MV-4-11 (cell line): ENCODE results near the gene UBA5.

Source experiments
- DNase-seq: peaks from one replicate; lab custom pipeline; 2025; lab: John Stamatoyannopoulos, UW

Gene UBA5

GRCh38 chr3:132654190-132654589 lies 5.9 kb upstream of the UBA5 start:
- no peak for DNase-seq

DNA sequence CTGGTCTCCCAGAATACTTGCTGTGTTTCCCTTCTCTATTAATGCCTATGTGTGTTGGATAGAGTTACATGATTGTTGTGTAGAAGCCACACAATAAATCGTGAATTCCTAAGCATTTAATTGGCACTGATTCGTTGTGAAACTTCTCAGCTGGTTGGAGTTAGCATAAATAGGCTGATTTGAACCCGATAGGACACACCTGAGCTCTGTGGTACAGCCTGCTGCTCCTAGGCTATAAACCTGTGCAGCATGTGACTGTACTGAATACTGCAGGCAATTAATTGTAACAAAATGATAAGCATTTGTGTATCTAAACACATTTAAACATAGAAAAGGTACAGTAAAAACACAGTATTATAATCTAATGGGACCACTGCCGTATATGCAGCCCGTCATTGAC lies 5.4 kb upstream of the UBA5 start:
- no peak for DNase-seq

DNA sequence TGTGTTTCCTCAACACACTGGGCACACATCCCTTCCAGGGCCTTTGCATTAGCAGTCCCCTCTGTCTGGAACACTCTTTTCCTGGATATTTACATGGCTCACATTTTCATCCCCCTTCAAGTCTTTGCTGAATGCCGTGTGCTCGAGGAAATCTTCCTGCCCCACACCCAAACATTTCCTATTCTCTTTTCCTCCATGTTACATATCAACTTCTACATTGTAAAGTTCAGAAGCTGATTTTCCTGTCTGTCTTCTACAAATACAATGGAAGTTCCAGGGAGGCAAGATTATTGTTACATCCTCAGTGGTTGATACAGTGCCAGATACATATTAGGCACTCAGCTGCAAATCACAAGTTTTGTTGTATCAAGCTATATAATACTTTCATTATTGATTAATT lies 4.7 kb upstream of the UBA5 start:
- no peak for DNase-seq

DNA sequence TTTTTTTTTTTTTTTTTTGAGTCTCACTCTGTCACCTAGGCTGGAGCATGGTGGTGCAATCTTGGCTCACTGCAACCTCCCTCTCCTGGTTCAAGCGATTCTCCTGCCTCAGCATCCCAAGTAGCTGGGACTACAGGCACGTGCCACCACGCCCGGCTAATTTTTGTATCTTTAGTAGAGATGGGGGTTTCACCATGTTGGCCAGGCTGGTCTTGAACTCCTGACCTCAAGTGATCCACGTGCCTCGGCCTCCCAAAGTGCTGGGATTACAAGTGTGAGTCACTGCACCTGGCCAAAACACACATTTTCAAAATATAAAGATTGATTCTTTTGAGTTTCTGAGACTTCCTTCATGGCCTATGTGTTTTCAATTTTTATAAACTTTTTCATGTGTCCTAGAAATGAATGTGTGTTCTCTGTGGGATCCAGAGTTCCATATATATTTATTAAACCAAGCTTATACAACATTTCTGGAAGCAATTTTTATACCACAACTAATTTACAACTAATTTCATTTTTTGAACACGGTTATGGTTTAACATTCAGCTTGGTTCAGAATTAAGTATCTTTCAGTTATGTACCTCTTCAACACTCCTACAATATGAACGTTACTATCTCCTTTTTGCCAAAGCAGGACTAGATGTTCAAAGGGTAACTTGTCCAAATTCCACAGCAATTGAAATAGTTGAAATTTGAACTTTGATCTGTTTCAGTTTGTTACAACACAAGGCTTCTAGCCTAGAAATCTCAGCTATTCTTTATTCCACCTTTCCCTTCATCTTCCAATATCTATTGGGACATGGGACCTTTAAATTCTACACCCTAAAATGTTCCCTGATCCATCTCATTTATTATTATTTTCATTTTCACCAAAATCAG lies 2.0 kb upstream of the UBA5 start:
- no peak for DNase-seq

DNA sequence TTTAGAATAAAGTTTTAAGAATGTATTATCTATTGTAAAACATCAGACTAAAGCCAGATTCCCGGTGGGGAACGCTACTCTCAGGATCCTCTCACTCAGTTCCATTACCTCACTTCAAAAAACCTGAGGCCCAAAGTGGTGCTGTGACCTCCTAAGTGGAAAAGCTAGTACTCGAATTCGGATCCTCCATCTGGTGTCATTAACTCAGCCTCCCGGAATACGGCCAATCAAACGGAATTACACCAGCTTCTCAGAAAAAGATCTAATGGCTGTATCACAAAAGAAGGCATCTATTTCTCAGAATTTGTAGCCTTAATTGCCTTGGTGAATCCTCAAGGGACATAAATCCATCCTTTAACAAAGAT lies 1.1 kb upstream of the UBA5 start:
- no peak for DNase-seq

DNA sequence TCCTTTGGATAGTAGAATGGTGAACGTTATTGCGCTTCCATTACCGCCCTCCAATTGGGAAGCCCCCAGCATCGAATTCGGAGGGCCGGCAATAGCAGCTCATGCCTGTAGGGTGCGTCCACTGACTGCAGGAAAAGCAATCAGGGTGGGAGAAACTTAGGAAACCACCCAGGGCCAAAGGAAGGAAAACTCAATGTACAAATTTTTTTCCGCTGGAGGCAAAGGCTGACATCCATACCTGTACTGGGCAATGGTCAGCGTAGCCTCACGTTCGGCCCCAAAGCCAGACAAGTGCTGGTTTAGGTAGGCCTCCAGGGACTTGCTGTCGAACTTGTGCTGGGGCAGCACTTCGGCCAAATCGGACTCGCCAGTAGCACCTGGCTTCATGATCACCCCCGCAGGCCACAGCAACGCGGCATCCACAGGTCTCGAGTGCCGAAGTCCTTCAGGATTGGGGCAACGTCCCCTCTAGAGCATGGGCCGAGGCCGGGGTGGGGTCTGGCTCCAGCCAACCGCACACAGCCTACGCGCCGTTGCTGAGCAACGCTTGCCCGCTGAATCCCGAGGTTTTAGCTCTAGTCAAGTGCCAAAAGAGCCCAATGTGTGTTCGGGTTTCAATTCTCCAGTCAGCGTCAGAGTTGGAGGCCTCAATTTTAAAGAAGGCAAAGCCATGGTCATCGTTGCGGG lies 621 bp upstream of the UBA5 start, which contains the start of gene ACAD11:
Gene ACAD11 (minus strand): TSS at position 445 of the 687 bp plus-strand sequence. CDS start 58 bp downstream, at position 387.
- peak; percentile 60 for DNase-seq

DNA sequence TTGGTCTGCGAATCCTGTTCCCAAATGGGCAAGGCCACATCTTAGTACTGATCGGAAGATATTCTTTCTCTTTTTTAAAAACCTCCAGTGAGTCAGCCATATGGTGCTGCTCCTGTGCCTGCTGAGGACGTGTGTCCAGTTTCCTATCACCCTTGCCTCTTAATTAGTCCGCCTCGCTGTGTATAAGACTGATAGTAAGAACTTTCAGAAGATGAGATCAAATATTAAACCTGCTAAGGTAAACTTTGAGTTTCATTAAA lies 612 bp downstream of the UBA5 start:
- peak; percentile 29 for DNase-seq

GRCh38 chr3:132661101-132661500 lies 972 bp downstream of the UBA5 start:
- no peak for DNase-seq

GRCh38 chr3:132662212-132662611 lies 2.1 kb downstream of the UBA5 start:
- no peak for DNase-seq

DNA sequence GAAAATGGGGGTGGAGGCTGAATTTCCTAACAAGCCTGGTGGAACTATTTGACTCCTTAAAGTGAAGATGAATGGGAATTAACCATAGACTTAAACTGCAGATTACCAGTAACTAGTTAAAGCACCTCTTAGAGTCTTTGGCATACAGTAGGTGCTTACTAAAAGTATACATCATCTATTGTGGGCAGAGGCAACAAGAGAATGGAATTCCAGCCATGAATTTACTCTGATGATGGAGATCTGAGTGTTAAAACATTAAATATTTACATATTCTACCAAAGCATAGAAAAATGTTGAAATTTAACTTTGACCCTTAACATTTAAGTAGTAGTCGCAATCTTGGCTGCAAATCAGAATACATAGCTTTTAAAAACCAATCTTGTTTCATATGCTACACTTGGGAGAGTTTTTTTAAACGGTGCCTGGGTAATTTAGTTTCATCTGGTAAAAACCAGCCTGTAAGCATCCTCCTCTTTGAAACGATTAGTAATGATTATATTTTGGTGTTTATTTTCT lies 5.2 kb downstream of the UBA5 start:
- no peak for DNase-seq

DNA sequence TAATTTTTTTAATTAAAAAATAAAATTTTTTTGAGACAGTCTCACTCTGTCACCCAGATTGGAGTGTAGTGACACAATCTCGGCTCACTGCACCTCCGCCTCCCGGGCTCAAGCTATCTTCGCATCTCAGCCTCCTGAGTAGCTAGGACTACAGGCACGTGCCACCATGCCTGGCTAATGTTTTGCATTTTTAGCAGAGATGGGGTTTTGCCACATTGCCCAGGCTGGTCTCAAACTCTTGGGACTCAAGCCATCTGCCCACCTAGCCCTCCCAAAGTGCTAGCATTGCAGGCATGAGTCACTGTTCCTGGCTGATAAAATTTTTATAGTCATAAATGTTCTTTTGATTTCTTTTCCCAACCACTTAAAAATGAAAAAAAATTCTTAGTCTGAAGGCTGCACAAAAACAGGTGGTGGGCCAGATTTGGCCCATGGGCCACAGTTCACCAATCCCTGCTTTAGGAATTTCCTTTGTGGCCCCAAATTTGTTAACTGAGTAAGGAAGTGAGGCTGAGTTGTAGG lies 9.2 kb downstream of the UBA5 start:
- DNase-seq = no peak

DNA sequence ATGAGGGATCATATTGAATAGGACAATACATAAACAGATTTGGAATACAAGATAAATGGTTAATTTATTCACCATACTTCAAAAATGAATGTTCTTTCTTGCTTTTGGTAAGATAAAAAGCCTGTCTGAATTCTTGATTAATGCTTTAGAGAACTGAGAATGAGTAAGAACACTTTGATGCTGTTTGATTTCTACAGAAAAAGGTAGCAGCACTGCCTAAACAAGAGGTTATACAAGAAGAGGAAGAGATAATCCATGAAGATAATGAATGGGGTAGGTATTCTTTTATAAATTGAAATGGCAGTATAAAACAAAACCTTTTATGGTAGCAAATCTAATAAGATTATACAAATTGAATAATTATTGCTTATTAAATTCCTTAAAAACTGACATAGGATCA lies 15.3 kb downstream of the UBA5 start:
- no peak for DNase-seq

GRCh38 chr3:132679911-132680310 lies 19.8 kb downstream of the UBA5 start:
- DNase-seq = no peak

DNA sequence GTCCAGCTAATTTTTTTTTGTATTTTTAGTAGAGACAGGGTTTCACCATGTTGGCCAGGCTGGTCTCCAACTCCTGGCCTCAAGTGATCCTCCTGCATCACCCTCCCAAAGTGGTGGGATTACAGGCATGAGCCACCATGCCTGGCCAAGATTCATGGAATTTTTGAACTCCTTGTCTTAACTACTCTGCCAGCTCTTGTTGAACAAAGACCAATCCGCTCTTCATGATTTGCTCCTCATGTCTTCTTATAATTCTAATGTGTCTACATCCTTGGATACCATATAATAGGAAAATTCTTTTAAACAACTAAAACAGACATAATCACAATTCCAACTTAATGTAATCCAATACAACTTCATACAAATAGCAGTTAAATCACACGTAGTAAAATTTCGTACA lies 21.3 kb downstream of the UBA5 start:
- no peak for DNase-seq

- no peak for DNase-seq
Observed at GRCh38 chr3:132682201-132682600, 22.1 kb downstream of the UBA5 start.

DNA sequence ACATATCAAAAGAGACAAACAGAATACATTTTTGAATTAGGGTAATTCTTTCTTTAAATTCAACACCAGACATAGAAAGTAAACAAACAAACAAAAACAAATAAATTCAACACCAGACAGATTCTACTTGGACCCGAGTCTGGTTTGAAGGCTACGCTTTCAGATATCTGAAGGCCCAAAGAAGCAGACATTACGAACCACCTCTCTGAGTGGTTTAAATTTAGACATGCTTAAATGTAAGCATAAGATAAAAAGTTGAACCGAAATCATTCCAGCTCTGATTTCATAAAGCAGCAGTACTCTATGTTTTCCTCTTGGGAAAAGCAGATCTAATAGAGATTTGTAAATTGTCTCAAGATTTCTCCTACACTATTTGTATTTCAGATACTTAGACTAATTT lies 29.9 kb downstream of the UBA5 start:
- DNase-seq = no peak

DNA sequence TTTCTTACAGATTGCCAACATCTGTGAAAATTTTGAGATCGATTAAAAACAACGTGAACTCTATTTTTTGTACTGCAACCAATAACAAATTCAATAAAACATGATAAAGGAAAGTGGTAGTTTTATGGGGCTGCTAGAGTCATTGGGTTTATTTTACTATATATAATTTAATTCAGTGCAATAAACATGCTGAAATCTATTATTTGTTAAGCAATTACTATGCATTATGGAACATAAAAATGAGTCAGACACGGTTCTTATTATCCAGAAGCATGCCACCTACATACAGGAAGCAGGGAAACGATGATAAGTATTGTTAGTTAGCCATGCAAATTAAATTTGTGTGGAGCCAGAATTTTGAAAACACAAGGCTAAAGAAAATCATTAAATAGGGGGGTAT lies 34.9 kb downstream of the UBA5 start:
- no peak for DNase-seq

GRCh38 chr3:132695422-132695821 lies 35.3 kb downstream of the UBA5 start:
- no peak for DNase-seq

GRCh38 chr3:132703733-132704132 lies 43.6 kb downstream of the UBA5 start:
- DNase-seq = no peak

GRCh38 chr3:132709761-132710160 lies 49.6 kb downstream of the UBA5 start:
- DNase-seq = no peak

DNA sequence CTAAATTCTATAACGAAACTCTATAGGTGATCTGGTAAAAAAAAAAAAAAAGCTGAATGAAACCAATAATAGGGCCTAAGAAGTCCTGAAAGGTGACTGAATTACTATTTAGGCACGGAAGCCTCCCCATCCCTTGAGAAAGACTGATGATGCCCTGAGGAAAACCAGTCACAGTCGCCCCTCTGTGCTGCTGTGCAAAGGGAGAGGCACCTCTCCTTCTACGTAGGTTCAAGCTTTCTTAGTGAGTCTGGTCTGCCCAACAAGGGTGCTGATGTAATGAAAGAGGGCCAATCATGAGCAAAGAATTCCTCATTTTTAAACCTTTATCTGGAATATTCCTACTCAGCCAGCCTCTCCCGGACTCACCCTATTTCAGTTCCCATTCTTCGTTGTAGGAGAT lies 50.2 kb downstream of the UBA5 start:
- DNase-seq = no peak

- DNase-seq = no peak
Observed at GRCh38 chr3:132713977-132714727, 54.0 kb downstream of the UBA5 start.

DNA sequence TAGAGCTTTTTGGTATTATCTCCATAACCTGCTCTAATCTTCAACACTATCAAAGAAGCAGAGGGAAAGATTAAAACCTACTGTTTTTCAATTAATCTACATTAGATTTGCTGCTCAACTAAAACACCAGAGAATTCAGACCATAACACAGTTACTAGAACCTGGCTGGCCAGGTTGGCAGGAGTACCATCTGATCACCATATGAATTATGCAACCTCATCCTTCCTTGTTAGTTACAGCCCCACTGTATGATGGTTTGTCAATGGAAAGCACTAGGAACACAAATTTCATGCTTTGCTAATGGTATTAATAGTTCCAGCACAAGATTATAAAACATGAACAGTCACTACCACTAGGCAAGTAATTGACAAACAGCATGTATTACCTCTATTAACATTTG lies 56.2 kb downstream of the UBA5 start:
- DNase-seq = no peak
